HUES6 (cell line): ENCODE data around the gene LDHAL6A.

Experiments used
- H3K27ac ChIP-seq: 2 replicates; pipeline ENCODE4 v1.7.0; 2013; ENCODE audit warnings: low read depth, mild to moderate bottlenecking, low read length, inconsistent platforms
- H3K27me3 ChIP-seq: 2 replicates; pipeline ENCODE4 v1.6.1; 2013; ENCODE audit warnings: low read length; ENCODE audit not compliant: control insufficient read depth, insufficient read depth
- H3K36me3 ChIP-seq: 2 replicates; pipeline ENCODE4 v1.6.1; 2013; ENCODE audit warnings: low read length; ENCODE audit not compliant: control insufficient read depth, insufficient read depth
- H3K4me1 ChIP-seq: 2 replicates; pipeline ENCODE4 v1.6.1; 2013; ENCODE audit warnings: low read length; ENCODE audit not compliant: control insufficient read depth, insufficient read depth
- H3K4me3 ChIP-seq: 2 replicates; pipeline ENCODE4 v1.5.1; 2013; ENCODE audit warnings: low read depth, low read length
- H3K9ac ChIP-seq: one replicate; pipeline ENCODE4 v1.6.1; 2013; ENCODE audit warnings: mild to moderate bottlenecking, low read length
- H3K9me3 ChIP-seq: 2 replicates; pipeline ENCODE4 v1.6.1; 2013; ENCODE audit warnings: low read depth, low read length; ENCODE audit not compliant: control insufficient read depth, insufficient read depth

Gene LDHAL6A

GRCh38 chr11:18490736-18491485 lies 35.3 kb downstream of the LDHAL6A start:
- H3K4me1 ChIP-seq = no peaks in the 10 kb centered on the region
- H3K4me3 ChIP-seq = no peak overlapping the region
- no peaks in the 10 kb centered on the region for H3K27me3 ChIP-seq
- H3K27ac ChIP-seq = no peak overlapping the region
- H3K9ac ChIP-seq = no peak overlapping the region
- no peaks in the 10 kb centered on the region for H3K9me3 ChIP-seq
- peaks cover 42% of the 10 kb centered on the region for H3K36me3 ChIP-seq

DNA sequence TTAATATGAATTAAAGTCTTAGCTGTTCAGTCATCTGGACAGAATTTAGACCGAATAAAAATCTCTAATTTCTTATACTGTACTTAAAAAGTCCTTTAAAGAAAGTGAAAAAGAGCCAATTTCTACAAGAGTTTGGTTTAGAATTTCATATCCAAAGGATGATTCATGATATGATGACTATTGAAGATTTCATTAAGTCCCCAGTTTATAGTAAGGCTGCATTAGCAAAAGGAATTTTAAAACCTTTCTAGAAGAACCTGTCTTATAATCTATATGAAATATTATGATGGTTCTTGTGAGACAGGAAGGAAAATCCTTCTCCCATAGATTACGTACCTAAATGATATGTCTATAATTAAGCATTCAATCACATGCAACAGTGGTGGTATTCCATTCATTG lies 36.3 kb downstream of the LDHAL6A start:
- Histone ChIP-seq H3K27ac (no peak overlapping the region), H3K4me1 (no peaks in the 10 kb centered on the region), H3K36me3 (peaks cover 45% of the 10 kb centered on the region), H3K9ac (no peak overlapping the region), H3K27me3 (no peaks in the 10 kb centered on the region), H3K9me3 (no peaks in the 10 kb centered on the region), H3K4me3 (no peak overlapping the region)

DNA sequence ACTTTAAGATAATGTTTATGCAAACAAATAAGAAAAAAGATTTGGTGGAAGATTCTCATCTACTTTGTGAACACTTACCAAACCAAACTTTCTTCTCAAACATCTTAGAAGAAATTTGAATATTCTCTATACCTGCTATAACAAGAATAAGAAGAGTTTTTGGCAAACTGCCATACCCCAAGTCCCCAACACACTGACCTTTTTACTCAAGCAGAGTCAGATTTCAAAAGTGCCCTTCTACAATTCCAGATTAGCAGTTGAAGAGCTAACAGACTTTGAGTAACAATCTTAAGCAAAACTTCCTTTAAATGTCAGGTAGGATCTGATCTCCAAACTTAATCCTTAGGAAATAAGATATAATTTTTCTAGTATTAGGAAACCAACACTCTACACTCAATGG lies 37.2 kb downstream of the LDHAL6A start:
- Histone ChIP-seq H3K9me3 (no peaks in the 10 kb centered on the region), H3K27me3 (no peaks in the 10 kb centered on the region), H3K4me3 (no peak overlapping the region), H3K27ac (no peak overlapping the region), H3K9ac (no peak overlapping the region), H3K4me1 (no peaks in the 10 kb centered on the region), H3K36me3 (peaks cover 50% of the 10 kb centered on the region)

GRCh38 chr11:18493310-18493709 lies 37.7 kb downstream of the LDHAL6A start:
- H3K9ac ChIP-seq = no peak overlapping the region
- H3K36me3 ChIP-seq = peaks cover 54% of the 10 kb centered on the region
- H3K4me3 ChIP-seq = no peak overlapping the region
- no peaks in the 10 kb centered on the region for H3K27me3 ChIP-seq
- no peaks in the 10 kb centered on the region for H3K9me3 ChIP-seq
- no peaks in the 10 kb centered on the region for H3K4me1 ChIP-seq
- H3K27ac ChIP-seq = no peak overlapping the region

GRCh38 chr11:18495271-18495670 lies 39.6 kb downstream of the LDHAL6A start:
- Histone ChIP-seq H3K27ac (no peak overlapping the region), H3K4me1 (no peaks in the 10 kb centered on the region), H3K9me3 (no peaks in the 10 kb centered on the region), H3K9ac (no peak overlapping the region), H3K27me3 (no peaks in the 10 kb centered on the region), H3K36me3 (peaks cover 54% of the 10 kb centered on the region), H3K4me3 (no peak overlapping the region)

- Histone ChIP-seq H3K9me3 (no peaks in the 10 kb centered on the region), H3K27ac (no peak overlapping the region), H3K36me3 (peaks cover 54% of the 10 kb centered on the region)
Measured at GRCh38 chr11:18495703-18496102, 40.0 kb downstream of the LDHAL6A start.

GRCh38 chr11:18498039-18498438 lies 42.4 kb downstream of the LDHAL6A start:
- Histone ChIP-seq H3K9me3 (no peaks in the 10 kb centered on the region), H3K27ac (no peak overlapping the region), H3K36me3 (peaks cover 66% of the 10 kb centered on the region), H3K27me3 (no peaks in the 10 kb centered on the region), H3K4me1 (no peaks in the 10 kb centered on the region), H3K4me3 (no peak overlapping the region), H3K9ac (no peak overlapping the region)

More at GRCh38 chr11:18495703-18496102, 40.0 kb downstream of the LDHAL6A start:
- Histone ChIP-seq H3K9ac (no peak overlapping the region), H3K4me3 (no peak overlapping the region), H3K27me3 (no peaks in the 10 kb centered on the region), H3K4me1 (no peaks in the 10 kb centered on the region)

GRCh38 chr11:18501629-18502028 lies 46.0 kb downstream of the LDHAL6A start:
- Histone ChIP-seq H3K4me3 (no peak overlapping the region), H3K27me3 (no peaks in the 10 kb centered on the region), H3K4me1 (no peaks in the 10 kb centered on the region), H3K9me3 (no peaks in the 10 kb centered on the region), H3K36me3 (peaks cover 70% of the 10 kb centered on the region), H3K9ac (no peak overlapping the region), H3K27ac (no peak overlapping the region)

GRCh38 chr11:18502352-18502751 lies 46.7 kb downstream of the LDHAL6A start:
- Histone ChIP-seq H3K27ac (no peak overlapping the region), H3K4me3 (no peak overlapping the region), H3K9ac (no peak overlapping the region), H3K36me3 (peaks cover 72% of the 10 kb centered on the region), H3K4me1 (no peaks in the 10 kb centered on the region), H3K9me3 (no peaks in the 10 kb centered on the region), H3K27me3 (no peaks in the 10 kb centered on the region)

- Histone ChIP-seq H3K4me1 (no peaks in the 10 kb centered on the region), H3K9me3 (no peaks in the 10 kb centered on the region), H3K27me3 (no peaks in the 10 kb centered on the region), H3K36me3 (peaks cover 5% of the 10 kb centered on the region), H3K4me3 (no peak overlapping the region), H3K27ac (no peak overlapping the region), H3K9ac (no peak overlapping the region)
Measured at GRCh38 chr11:18521122-18521521, 65.5 kb downstream of the LDHAL6A start.

- H3K36me3 ChIP-seq = peaks cover 4% of the 10 kb centered on the region; the same call in 1 of the 2 replicates
- no peak overlapping the region for H3K4me3 ChIP-seq
- no peaks in the 10 kb centered on the region for H3K9me3 ChIP-seq
- no peak overlapping the region for H3K27ac ChIP-seq
- H3K9ac ChIP-seq = no peak overlapping the region
- H3K4me1 ChIP-seq = no peaks in the 10 kb centered on the region
- H3K27me3 ChIP-seq = no peaks in the 10 kb centered on the region
Measured at GRCh38 chr11:18522388-18522787, 66.7 kb downstream of the LDHAL6A start.
